OCI-LY3 (cell line): Measurements from ENCODE around the gene NCCRP1.

Experiments used
- EZH2phosphoT487 ChIP-seq: fragments of 200-600 bp; shearing (Covaris generic); IDR thresholded peaks from 2 replicates; pipeline ENCODE4 v1.6.1; 2018; ENCODE audit warnings: antibody characterized with exemption, mixed run types, low read depth
- TF ChIP-seq, protein P1 (sequence below): fragments of 200-600, 300-600 bp; sonication (generic); IDR thresholded peaks from 2 replicates; pipeline ENCODE4 v1.5.1; 2014; ENCODE audit warnings: antibody characterized with exemption, low read length, low read depth

DNA sequence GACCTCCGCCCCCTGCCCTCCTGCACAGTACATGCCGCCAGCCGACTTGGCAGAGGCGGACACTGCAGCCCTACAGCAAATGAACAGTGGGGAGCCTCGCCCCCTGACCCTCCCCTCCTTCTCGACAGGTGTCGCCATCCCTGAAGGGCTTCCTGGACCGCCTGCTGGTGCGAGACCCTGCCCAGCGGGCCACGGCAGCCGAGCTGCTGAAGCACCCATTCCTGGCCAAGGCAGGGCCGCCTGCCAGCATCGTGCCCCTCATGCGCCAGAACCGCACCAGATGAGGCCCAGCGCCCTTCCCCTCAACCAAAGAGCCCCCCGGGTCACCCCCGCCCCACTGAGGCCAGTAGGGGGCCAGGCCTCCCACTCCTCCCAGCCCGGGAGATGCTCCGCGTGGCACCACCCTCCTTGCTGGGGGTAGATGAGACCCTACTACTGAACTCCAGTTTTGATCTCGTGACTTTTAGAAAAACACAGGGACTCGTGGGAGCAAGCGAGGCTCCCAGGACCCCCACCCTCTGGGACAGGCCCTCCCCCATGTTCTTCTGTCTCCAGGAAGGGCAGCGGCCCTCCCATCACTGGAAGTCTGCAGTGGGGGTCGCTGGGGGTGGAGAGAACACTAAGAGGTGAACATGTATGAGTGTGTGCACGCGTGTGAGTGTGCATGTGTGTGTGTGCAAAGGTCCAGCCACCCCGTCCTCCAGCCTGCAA is 18.3 kb upstream of the NCCRP1 start:
- TF ChIP-seq, protein P1, sequence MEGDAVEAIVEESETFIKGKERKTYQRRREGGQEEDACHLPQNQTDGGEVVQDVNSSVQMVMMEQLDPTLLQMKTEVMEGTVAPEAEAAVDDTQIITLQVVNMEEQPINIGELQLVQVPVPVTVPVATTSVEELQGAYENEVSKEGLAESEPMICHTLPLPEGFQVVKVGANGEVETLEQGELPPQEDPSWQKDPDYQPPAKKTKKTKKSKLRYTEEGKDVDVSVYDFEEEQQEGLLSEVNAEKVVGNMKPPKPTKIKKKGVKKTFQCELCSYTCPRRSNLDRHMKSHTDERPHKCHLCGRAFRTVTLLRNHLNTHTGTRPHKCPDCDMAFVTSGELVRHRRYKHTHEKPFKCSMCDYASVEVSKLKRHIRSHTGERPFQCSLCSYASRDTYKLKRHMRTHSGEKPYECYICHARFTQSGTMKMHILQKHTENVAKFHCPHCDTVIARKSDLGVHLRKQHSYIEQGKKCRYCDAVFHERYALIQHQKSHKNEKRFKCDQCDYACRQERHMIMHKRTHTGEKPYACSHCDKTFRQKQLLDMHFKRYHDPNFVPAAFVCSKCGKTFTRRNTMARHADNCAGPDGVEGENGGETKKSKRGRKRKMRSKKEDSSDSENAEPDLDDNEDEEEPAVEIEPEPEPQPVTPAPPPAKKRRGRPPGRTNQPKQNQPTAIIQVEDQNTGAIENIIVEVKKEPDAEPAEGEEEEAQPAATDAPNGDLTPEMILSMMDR: no peak
- TF ChIP-seq EZH2phosphoT487: no peak
